ENCODE measurements around the gene SRPX.

The SRPX gene

GRCh38 chrX:38178396-38178795 is 42.3 kb downstream of the SRPX start:
- no peaks in the 10 kb centered on the region for H3K79me2 ChIP-seq
- no peak overlapping the region for H2AFZ ChIP-seq
- H3K9ac ChIP-seq = no peak overlapping the region
- no peaks in the 10 kb centered on the region for H3K36me3 ChIP-seq (ENCODE audit: control insufficient read depth, insufficient read depth, low read length)
- no peak for TF ChIP-seq CTCF (IDR thresholded peaks at IDR 0.05)
- no peak overlapping the region for H3K27ac ChIP-seq
- H3K4me2 ChIP-seq (ENCODE audit: low read length) = no peak overlapping the region
- no peaks in the 10 kb centered on the region for H3K4me1 ChIP-seq
- H3K9me3 ChIP-seq (ENCODE audit: control insufficient read depth, low read length) = no peaks in the 10 kb centered on the region
- no peak overlapping the region for H3K4me3 ChIP-seq (ENCODE audit: low read depth, low read length)
- no peaks in the 10 kb centered on the region for H3K27me3 ChIP-seq (ENCODE audit: control insufficient read depth, insufficient read depth, low read length)

GRCh38 chrX:38175139-38175538 is 45.5 kb downstream of the SRPX start:
- no peaks in the 10 kb centered on the region for H3K79me2 ChIP-seq
- no peak overlapping the region for H3K9ac ChIP-seq
- H3K27me3 ChIP-seq (ENCODE audit: control insufficient read depth, insufficient read depth, low read length) = no peaks in the 10 kb centered on the region
- no peak overlapping the region for H3K4me2 ChIP-seq (ENCODE audit: low read length)
- peak; percentile 22 for TF ChIP-seq CTCF (IDR thresholded peaks at IDR 0.05)
- H3K9me3 ChIP-seq (ENCODE audit: control insufficient read depth, low read length) = no peaks in the 10 kb centered on the region
- no peaks in the 10 kb centered on the region for H3K4me1 ChIP-seq
- no peak overlapping the region for H2AFZ ChIP-seq
- no peak overlapping the region for H3K4me3 ChIP-seq (ENCODE audit: low read depth, low read length)
- H3K36me3 ChIP-seq (ENCODE audit: control insufficient read depth, insufficient read depth, low read length) = no peaks in the 10 kb centered on the region
- no peak overlapping the region for H3K27ac ChIP-seq

- no peak overlapping the region for H3K4me2 ChIP-seq (ENCODE audit: low read length)
- no peak for TF ChIP-seq CTCF (IDR thresholded peaks at IDR 0.05)
- no peaks in the 10 kb centered on the region for H3K79me2 ChIP-seq
- no peaks in the 10 kb centered on the region for H3K9me3 ChIP-seq (ENCODE audit: control insufficient read depth, low read length)
- H3K36me3 ChIP-seq (ENCODE audit: control insufficient read depth, insufficient read depth, low read length) = no peaks in the 10 kb centered on the region
- H3K4me3 ChIP-seq (ENCODE audit: low read depth, low read length) = no peak overlapping the region
- H3K27me3 ChIP-seq (ENCODE audit: control insufficient read depth, insufficient read depth, low read length) = no peaks in the 10 kb centered on the region
- H3K27ac ChIP-seq = no peak overlapping the region
- no peak overlapping the region for H3K9ac ChIP-seq
- no peak overlapping the region for H2AFZ ChIP-seq
- H3K4me1 ChIP-seq = no peaks in the 10 kb centered on the region
These were observed 48.1 kb downstream of the SRPX start for GRCh38 chrX:38172596-38172995.

GRCh38 chrX:38170556-38170955 is 50.1 kb downstream of the SRPX start:
- TF ChIP-seq CTCF (IDR thresholded peaks at IDR 0.05) = no peak
- Histone ChIP-seq H3K27ac (no peak overlapping the region), H3K4me1 (no peaks in the 10 kb centered on the region), H3K79me2 (no peaks in the 10 kb centered on the region), H3K9ac (no peak overlapping the region), H3K36me3 (ENCODE audit: control insufficient read depth, insufficient read depth, low read length) (no peaks in the 10 kb centered on the region), H2AFZ (no peak overlapping the region), H3K27me3 (ENCODE audit: control insufficient read depth, insufficient read depth, low read length) (no peaks in the 10 kb centered on the region), H3K4me2 (ENCODE audit: low read length) (no peak overlapping the region), H3K9me3 (ENCODE audit: control insufficient read depth, low read length) (no peaks in the 10 kb centered on the region), H3K4me3 (ENCODE audit: low read depth, low read length) (no peak overlapping the region)

GRCh38 chrX:38166478-38167083 is 54.1 kb downstream of the SRPX start:
- Histone ChIP-seq H3K27me3 (ENCODE audit: control insufficient read depth, insufficient read depth, low read length) (no peaks in the 10 kb centered on the region), H3K4me3 (ENCODE audit: low read depth, low read length) (no peak overlapping the region), H3K9ac (no peak overlapping the region), H3K4me2 (ENCODE audit: low read length) (no peak overlapping the region), H3K27ac (no peak overlapping the region), H3K9me3 (ENCODE audit: control insufficient read depth, low read length) (no peaks in the 10 kb centered on the region), H2AFZ (no peak overlapping the region), H3K79me2 (no peaks in the 10 kb centered on the region), H3K36me3 (ENCODE audit: control insufficient read depth, insufficient read depth, low read length) (no peaks in the 10 kb centered on the region), H3K4me1 (no peaks in the 10 kb centered on the region)
- peak; percentile 63 for TF ChIP-seq CTCF (IDR thresholded peaks at IDR 0.05)

Data from parathyroid adenoma (tissue), 2 donors.